Hematopoietic multipotent progenitor cell treated with erythropoietin and hydrocortisone succinate and interleukin-3 and kit ligand, for 17 days (in vitro differentiated cells): ENCODE results near the gene MAML1.
"Not testable (repeated sequence)": the region's sequence is repeated elsewhere in the genome, so short reads cannot be mapped to it uniquely, and the experiment has no call there.

ENCODE experiments used
- DNase-seq: peaks from one replicate; pipeline ENCODE4 v3.0.0-alpha.2; 2015; ENCODE audit warnings: low spot score

Gene MAML1

DNA sequence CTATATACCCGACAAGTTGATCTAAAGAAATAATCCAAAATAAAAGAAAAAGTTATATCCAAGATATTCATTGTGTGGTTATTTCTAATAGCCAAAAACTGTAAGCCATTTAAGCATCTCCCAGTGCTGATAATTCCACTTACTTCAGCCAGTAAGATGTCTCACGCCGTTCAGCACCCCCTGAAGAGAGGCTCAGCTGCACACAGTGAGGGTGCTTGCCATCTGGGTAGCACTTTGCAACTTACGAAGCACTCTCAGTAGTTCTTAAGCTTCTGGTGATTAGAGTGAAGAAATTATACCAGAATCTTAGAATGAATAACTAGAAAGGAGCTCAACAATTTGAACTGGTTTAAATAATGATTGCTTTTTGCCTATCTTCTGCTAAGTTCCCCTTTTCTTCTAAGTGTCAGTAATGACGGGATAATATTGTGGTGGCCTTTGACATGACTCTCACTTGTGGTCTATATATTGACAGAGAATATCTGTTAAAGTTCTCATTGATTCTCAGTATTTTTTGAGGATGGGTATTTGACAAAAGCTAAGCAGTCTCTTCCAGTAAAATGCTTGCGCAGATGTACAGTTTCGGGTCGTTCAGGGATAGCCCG, 35.0 kb downstream of the MAML1 start:
- DNase-seq, result no peak

DNA sequence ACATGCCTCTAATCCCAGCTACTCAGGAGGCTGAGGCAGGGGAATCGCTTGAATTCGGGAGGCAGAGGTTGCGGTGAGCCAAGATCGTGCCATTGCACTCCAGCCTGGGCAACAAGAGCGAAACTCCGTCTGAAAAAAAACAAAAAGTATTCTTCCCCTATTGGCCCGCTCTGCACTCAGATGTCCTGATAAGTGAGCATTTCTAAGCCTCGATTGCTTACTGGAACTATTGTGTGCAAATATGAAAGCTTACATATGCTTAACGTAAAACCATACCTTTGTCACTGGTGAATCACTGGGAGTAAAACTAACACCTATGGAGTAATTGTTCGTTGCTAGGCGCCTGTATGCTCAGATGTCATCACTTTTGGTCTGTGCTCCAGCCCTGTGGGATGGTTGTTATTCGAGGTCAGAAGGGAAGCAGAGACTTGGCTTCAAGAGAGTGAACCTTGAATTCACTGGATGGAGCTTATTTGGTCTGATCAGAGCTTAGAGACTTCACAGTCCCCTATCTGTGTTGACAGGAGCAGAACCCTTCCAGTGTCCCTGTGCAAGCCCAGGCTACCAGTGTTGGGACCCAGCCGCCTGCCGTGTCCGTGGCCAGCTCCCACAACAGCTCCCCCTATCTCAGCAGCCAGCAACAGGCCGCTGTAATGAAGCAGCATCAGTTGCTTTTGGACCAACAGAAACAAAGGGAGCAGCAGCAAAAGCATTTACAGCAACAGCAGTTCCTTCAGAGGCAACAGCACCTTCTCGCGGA, 35.9 kb downstream of the MAML1 start:
- DNase-seq, result no peak

DNA sequence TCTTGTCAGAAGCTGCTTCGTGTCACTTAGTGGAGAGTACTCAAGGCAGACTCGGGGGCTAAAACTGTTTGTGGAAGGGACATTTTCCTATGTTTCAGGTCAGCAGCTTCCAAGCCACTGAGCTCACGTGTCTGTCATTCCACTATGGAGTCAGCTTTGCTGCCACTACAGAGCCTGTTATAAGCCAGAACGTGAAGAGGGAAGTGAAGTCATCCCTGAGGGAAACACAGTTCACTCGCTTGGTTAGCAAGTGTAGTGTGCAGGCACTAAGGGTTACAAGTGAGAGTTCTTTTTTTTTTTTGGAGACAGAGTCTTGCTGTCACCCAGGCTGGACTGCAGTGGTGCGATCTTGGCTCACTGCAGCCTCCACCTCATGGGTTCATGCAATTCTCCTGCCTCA, 36.6 kb downstream of the MAML1 start:
- no peak for DNase-seq

DNA sequence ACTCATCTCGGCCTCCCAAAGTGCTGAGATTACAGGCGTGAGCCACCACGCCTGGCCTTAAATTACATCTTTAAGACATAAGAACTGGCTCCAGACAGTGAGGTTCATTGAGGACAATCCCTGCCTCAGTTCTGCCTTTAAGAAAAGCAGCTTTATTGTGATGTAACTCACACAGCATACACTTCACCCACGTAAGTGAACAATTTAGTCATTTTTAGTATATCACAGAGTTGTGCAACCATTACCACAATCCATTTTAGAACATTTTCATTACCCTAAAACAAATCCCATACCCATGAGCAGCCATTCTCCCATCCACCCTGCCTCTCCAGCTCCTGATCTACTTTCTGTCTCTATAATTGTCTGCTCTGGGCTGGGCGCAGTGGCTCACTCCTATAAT, 37.2 kb downstream of the MAML1 start:
- DNase-seq, result no peak

DNA sequence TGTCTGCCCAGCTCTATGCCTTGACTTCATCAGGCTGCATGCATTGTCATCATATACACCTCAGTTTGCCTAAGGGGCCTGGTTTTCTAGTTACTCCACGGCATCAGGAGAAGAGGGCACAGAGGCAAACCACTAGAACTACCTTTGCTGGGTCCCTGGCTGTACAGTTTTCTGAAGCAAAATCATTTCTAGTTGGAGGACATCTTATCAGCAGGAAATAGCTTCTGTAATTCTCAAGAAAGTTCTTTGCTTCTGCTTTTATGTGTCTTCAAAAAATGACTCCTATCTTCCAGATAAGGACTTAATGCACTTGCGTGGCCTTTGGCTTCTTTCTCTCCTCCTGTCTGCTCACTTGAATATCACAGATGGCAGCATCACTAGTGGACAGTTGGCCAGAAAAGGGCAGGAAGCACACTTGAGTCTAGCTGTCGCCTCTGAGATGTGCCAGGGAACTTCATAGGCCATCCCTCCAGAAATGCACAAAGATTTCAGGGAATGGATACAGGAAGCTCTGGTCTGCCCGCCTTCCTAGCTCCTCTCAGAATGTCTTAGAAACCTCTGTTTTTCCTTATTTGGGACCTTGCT, 38.8 kb downstream of the MAML1 start:
- no peak for DNase-seq

DNA sequence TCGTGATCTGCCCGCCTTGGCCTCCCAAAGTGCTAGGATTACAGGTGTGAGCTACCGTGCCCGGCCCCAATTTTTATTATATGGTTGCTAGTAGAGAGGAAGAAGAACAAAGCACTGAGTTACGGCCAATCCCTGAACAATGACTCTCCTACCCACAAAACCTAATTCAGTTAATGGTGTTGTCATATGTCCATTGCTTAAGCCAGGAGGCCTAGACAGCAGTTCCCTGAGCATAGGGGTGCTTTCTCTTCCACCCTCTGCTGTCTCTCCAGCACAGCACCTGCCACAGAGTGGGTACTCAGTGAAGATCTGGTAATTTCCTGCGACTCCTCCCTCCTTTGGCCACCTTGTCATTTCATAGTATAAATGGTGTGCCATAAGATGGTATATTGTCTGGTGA, 39.7 kb downstream of the MAML1 start:
- DNase-seq, result no peak

DNA sequence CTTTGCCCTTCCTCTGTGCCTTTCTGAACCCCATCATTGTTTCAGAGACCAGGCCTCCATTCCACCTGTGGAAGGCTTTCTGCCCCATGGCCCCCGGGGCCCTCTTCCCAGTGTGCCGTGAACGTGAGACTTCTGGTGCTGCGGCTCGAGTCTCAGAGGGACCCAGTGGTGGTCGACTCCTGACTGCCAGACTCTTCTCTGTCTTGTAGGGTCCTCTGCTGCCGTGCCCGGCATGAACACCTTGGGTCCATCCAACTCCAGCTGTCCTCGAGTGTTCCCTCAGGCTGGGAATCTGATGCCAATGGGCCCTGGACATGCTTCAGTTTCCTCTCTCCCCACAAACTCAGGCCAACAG, 41.0 kb downstream of the MAML1 start:
- DNase-seq, result no peak

DNA sequence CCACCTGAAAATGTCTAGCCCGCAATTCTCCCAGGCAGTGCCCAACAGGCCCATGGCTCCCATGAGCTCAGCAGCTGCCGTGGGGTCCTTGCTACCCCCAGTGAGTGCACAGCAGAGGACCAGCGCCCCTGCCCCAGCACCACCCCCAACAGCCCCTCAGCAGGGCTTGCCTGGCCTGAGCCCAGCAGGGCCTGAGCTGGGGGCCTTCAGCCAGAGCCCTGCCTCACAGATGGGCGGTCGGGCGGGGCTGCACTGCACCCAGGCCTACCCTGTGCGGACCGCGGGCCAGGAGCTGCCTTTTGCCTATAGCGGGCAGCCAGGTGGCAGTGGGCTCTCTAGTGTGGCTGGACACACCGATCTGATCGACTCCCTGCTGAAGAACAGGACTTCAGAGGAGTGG, 41.8 kb downstream of the MAML1 start:
- DNase-seq, result no peak

DNA sequence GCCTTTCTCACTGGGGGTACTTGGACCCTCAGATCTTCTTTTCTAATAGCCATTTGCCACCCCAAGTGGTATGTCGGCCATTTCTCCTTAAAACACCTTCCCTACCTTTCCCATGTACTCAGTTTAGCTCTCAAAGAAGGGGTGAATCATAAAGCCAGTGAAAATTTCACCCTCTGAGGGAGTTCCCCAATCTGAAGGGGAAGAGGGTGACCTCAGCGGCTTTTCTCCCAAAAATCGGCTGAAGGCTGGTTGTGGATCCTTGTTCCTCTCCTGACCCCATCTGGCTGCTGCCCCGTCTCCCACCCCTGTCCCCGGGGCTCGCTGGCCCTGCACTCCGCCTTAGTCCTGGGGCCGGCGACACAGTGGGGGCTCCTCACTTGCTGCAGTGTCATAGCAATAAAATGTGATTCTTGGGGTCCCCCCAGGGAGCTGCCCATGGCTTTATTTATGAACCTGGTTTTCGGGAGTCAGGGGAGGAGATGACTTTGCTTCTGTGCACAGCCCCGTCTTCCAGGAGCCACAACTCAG, 43.9 kb downstream of the MAML1 start:
- DNase-seq, result no peak

DNA sequence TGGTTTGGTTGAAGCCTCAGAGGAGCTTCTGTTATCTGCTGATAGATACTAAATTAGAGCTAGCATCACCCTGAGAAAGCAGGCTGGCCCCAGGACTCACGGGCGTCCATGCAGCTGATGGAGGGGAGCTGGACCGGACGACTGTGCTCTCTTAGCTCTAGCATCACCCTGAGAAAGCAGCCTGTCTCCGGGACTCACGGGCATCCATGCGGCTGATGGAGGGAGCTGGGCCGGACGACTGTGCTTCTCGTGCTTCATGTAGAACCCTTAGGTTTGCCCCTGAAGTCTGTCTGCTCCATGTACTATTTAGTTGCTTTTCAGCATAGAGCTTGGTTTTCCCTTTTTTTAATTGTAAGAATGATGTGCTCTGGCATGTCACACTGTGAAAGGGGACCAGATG, 44.8 kb downstream of the MAML1 start:
- DNase-seq, result no peak

DNA sequence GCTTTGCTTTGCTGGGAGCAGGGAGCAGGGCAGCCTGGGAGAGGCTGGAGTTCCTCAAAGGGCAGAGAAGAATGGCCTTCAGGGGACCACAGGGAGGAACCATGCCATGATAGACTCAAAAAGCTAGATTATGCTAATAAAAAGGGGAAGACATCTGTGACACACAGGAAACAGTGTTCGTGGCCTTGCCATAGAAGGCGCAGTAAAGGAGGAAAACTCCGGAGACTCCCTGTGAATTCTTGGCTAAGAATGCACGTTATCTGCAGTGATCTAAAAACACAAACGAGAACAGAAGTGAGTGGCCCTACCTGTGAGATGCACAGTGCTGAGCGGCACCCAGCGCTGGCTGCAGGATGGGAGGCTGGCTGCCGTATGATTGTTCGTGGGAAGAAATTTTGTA, 45.3 kb downstream of the MAML1 start:
- DNase-seq, result no peak

DNA sequence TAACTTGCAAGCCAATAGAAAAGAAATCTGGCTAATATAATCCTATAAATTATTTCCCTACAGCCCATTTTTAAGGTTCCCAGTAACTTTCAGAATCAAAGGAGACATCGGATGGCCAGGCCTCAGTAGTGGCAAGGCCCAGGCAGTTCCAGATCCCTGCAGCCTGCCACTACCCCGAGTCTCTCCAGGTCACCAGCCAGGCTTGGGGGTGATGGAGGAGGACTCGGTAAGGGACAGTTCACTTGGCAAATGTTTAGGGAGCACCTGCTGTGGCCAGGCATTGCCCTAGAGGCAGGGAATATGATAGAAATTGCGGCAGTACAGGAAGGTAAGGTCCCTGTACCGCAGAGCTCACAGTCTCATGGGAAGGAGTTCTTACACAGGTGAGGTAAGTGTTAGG, 46.0 kb downstream of the MAML1 start:
- no peak for DNase-seq

DNA sequence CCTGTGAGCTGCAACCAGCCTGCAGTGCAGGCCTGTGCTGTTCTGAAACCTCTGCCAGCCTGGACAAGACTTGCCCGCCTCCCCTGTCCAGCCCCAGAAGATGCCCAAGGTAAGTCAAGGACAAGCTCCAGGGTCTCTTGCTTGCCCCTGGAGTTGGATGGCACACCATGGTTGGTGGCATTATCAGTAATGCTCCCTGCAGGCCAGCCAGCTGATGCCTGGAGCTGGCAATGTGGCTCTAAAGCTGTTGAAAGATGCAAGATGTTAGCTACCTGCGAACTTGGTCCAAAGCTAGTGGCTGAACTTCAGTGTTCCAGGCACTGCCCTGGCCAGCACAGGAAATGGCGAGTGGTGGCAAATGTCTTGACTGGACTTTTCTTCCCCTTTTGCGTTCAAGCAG, 47.2 kb downstream of the MAML1 start:
- no peak for DNase-seq

DNA sequence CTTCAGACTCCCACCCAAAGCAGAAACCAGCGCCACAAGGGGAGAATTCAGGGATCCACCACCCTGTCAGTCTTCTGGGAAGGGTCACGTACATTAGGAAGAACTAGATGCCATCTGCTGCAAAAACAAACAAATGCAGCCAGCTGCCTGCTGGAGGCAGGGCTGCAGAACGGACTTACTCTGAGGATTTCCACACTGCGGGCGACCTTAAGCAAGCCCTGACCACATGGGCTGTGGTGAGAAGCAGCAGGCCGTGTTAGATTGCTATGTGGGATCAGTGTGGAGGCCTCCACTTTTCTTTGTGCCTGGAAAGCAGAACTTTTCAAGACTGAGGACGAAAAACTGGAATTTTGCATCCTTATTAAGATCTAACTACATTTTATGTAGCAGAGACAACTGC, 47.7 kb downstream of the MAML1 start:
- DNase-seq, result no peak

DNA sequence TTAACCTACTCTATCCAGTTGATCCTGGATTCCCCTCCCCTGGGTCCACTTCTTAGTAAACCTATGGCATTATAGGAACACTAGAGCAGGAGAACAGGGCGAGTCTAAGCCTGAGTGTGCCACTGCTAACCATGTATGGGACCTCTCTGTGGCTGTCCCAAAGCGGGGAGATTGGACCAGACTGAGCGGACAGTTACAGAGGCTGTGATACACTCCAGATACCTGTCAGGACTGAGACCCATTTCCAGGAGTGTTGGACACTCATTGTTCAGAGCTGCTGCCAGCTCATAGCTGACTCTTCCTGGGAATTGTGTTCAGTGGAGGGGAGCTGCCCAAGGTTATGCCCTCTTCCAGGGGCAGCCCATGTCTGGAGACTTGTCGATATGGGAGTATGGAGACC, 49.2 kb downstream of the MAML1 start:
- DNase-seq, result no peak

DNA sequence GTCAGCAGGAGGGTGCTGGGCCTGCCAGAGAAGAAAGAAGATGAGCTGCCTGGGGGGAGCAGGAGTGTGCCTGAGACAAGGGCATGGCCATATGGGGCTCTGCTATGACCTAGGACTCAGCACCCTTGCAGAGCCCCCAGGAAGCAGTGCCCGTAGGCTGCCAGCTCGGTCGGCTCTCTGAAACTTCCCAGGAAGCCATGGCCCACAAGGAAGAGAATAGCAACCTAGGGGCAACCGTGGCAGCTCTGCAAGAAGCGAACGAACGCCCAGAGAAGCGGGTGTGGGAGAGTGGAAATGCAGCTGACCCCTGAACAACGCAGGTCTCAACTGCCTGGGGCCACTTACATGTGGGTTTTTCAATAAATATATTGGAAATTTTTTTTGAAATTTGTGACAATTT, 50.5 kb downstream of the MAML1 start:
- DNase-seq, result no peak

DNA sequence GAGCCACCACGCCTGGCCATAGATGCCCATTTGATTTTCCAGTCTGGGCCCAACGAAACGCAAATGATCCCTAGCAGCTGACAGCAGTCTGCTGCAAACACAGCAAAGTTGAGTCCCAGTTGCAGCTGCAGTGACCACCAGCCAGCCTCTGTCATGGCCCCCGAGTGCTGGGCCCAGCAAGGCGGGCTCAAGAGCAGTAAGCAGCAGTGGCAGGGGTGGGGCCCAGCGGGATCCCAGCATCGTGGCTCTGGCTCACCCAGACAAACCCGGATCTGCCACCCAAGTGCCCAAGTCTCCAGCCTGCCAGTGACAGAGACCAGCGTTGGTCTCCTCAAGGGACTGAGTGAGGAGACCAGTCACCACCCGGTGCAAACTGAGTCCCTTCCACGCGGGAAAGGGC, 54.2 kb downstream of the MAML1 start:
- no peak for DNase-seq

DNA sequence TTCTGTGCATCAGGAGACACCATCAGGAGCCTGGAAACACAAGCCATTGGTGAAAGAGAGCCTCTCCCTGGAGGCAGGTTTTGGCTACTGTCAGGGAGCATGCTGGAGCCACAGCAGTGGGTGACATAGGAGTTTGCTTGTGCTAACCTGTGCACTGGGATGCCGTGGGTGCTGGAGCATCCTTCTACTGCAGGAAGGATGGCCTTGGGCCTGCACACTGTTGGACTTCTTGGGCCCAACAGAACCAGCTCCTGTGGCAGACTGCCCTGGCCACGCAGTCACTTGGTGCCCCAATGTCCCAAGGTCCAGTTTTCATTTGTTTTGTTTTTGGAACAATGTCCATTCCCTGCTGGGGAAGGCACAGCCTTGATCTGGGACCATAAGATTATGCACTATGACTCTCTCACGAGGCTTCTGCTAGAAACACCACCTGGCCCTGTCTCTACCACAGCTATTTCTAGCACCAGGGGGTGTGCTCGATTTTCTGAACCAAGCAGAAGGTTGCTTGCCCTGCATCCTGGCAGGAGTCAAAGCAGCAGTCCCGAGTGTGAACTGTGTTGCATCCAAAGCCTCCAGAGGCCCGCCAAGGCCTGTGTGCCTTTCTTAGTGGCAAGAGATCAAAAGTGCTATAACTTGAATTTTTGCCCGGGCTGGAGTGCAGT, 55.7 kb downstream of the MAML1 start:
- no peak for DNase-seq

DNA sequence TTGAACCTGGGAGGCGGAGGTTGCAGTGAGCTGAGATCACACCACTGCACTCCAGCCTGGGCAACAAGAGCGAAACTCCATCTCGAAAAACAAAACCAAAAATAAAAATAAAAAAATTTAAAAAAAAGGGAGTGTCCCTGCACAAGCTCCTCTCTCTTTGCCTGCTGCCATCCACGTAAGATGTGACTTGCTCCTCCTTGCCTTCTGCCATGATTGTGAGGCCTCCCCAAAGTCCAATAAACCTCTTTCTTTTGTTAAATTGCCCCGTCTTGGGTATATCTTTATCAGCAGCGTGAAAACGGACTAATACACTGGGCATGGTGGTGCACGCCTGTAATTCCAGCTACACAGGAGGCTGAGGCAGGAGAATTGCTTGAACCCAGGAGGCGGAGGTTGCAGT, 56.7 kb downstream of the MAML1 start:
- not testable (repeated sequence) for DNase-seq

DNA sequence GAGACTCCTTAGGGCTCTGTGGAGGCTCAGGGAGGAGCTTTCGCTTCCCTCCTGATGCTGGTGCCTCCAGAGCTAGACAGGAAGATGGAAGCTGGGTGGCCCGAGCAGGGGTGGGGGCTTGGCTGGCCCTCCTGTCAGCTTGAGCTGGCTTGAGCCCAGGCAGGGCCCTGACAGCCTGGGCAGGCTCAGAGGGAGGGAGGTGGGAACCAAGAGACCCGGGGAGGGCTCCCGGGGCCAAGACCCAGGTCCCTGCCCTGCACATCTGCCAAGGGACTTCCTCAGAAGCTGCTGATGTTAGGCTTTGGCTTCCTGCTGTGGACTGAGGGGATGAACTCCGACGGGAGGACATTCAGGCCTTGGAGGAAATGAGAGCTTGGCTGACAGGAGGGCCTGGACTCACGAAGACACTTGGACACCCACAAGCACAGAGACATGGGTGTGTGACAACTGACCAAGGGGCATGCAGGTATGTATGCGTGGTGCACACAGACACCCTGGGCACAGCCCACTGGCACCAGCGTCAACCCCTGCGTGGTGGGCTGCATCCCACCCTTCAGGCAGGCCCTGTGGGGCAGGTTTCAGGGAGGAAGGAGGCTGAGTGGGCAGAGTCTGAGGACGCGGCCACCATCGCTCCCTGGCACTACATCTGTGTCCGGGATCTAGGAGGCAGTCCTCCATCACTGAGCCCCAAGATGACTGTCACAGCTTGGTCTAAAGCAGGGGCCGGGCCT, 59.4 kb downstream of the MAML1 start:
- DNase-seq, result no peak

DNA sequence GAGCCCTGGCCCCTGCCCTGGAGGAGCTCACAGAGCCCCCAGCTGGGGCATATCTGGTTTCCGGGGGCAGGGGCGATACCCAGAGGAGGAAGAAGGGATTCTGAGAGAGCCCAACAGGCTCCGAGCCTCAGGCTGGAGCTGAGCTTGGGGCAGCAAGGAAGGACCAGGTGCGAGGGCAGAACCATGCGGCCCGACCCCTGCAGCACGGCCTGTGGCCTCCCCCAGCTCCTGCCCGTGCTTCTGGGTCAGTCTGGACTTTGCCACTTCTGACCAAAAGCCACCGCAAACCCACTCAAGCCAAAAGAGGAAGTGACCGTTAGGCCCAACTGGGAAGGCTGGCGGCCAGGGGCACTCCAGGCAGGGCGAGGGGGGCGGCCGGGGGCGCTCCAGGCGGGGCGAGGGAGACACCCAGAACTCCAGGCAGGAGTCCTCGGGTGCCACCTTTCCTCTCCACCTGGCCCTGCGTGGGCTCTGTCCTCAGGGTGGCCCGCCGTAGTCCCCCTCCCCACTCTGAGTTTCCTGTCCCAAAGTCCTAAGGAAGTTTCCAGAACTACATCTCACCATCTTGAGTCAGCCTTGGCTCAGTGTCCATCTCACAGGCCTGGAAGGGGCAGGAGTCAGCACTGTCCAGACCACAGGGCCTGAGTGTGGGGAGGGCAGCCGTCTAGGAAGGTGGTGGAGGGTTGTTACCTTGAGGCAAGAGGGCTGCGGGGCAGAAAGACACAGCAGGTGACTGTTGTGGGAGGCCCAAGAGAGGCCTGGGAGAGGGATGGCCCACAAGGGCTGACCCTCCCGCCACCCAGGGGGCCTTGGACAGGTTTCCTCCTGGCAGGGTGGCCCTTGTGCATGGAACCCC, 60.2 kb downstream of the MAML1 start:
- DNase-seq, result no peak
